Fibroblast of the aortic adventitia (primary cell): Measurements from ENCODE around the gene UBE2U. TPM values are rescaled to one million over a fixed set of nuclear protein-coding genes. Genes with fewer than 3 reads are reported as not detected.

Source experiments
- DNase-seq: peaks from one replicate; pipeline ENCODE4 v3.0.0-alpha.2; 2010; ENCODE audit warnings: low read depth
- H3K4me3 ChIP-seq: 2 replicates; pipeline ENCODE4 v1.5.1; 2011; ENCODE audit warnings: low read depth, mild to moderate bottlenecking, control low read depth, low read length, moderate library complexity
- total RNA-seq: library from RNA; depleted of rRNA; stranded (reverse); fragments of >200 nt; gene quantifications from 2 replicates; pipeline ENCODE4 v1.2.3, GENCODE V29; 2012; ENCODE audit warnings: low replicate concordance
- TF ChIP-seq, protein P1 (sequence below): IDR thresholded peaks from 2 replicates; pipeline ENCODE4 v1.5.1; 2011; ENCODE audit warnings: mild to moderate bottlenecking, low read length, control low read depth, inconsistent platforms; ENCODE audit not compliant: insufficient read depth

Gene UBE2U
- total RNA-seq, 1 donor, result not detected

DNA sequence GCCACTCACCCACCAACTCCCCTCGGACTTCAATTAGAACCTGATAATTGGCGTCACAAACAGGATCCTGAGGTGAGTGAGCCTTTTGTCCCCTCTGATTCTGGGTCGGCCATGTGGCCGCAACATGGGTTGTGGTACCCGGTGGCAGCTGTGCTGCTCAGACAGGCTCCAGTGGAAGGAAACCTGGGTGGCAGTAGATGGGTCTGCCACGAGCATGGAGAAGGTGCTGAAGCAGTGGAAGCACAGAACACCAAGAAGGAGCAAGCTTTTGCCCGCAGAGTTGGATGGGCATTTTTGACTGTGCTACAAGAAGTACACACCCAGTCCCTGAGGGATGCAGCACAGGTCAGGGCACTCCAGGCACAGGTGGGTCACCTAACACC, 16.5 kb upstream of the UBE2U start:
- H3K4me3 ChIP-seq, result no peak overlapping the region
- TF ChIP-seq, protein P1, sequence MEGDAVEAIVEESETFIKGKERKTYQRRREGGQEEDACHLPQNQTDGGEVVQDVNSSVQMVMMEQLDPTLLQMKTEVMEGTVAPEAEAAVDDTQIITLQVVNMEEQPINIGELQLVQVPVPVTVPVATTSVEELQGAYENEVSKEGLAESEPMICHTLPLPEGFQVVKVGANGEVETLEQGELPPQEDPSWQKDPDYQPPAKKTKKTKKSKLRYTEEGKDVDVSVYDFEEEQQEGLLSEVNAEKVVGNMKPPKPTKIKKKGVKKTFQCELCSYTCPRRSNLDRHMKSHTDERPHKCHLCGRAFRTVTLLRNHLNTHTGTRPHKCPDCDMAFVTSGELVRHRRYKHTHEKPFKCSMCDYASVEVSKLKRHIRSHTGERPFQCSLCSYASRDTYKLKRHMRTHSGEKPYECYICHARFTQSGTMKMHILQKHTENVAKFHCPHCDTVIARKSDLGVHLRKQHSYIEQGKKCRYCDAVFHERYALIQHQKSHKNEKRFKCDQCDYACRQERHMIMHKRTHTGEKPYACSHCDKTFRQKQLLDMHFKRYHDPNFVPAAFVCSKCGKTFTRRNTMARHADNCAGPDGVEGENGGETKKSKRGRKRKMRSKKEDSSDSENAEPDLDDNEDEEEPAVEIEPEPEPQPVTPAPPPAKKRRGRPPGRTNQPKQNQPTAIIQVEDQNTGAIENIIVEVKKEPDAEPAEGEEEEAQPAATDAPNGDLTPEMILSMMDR, result no peak
- no peak for DNase-seq

DNA sequence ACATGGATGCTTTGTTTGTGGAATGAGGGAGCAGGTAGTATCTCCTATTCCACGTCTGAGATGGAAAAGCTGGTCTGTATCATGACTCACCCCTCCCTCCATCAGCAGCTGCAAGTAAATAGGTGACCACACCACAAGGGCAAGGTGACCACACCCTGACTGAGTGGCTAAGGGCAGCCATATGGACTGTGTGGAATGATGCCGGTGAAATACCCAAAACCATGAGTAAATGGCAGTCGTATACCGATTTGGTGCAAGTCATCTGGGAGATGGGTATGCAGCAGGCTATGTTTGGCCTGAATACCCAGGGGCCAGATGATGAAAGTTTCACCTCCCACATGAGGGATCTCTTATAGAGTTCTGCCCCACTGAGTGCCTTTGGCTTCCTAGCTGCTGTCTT, 15.8 kb upstream of the UBE2U start:
- no peak for DNase-seq
- TF ChIP-seq, protein P1, result no peak
- no peak overlapping the region for H3K4me3 ChIP-seq

DNA sequence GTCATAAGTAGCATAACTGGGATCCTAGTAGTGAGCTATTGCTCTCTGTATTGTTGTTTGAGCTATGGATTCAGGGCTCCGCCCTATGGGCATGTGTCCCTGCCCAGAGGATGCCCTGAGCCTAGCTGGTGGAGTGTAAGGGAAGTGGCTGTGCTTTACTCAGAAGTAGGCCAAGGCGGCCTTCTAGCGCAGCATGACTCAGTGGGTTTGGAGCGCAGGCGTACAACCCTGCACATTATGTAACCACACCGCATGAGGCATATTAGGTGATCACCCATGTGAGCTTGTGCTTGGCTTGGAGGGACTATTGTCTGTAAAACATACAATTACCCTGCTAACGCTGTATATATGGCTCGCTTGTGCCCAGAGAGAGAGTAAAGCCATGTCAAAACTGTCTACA, 11.1 kb upstream of the UBE2U start:
- no peak overlapping the region for H3K4me3 ChIP-seq
- no peak for DNase-seq
- TF ChIP-seq, protein P1, result no peak

DNA sequence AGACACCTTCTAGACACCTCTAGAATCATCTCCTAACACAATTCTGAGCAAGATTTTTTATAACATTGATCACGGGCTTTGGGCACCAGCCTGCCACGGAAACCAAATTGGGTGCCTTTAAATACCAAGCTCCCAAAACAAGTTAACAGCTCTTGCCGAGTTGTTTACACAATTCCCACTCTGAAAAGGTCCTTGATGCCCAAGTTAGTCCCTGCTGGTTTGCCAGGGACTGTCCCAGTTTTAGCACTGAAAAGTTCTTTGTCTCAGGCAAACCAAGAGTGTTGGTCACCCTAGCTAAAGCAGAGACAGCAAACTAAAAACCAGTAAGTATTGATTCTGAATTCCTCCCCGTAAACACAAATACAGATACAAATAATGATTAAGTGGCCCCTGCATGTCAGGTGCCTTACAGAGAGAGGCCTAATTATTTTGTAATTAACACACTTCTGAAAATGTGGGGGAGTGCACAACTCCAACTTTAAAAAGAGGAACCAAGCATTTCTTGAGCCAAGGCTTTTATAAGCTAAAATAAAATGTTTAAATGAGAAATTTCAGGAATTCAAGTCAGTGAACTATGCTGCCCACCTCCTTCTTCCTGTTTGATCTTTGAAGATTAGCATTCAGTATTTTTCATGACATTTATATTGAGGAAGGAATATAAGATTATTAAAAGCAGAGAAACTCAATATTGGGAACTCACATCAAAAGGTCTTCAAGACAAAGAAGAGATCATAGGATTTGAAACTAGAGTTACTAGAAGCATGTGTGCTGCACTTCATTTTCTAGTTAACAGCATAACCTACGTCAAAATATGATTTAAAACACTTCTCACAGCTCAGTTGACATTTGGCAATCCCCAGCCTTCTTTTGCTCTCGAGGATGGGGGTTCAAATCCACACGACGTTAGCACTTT, 9.0 kb upstream of the UBE2U start:
- DNase-seq, result no peak
- TF ChIP-seq, protein P1, result no peak
- no peak overlapping the region for H3K4me3 ChIP-seq

DNA sequence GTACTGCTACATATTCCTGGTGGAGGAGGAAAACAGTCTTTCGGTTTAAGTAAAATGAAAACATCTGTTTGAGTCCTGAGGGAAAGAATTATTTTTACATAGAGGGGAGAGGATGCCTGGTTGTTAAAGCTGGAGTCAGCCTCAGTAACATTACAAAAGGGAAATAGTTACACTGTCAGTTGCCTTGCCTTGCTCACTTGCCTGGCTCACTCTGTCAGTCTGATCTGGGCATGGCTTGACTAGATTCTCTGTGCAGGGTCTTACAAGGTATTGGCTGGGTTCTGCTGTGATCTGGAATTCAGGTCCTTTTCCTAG, 8.4 kb upstream of the UBE2U start:
- TF ChIP-seq, protein P1, result no peak
- DNase-seq, result peak; percentile 44

DNA sequence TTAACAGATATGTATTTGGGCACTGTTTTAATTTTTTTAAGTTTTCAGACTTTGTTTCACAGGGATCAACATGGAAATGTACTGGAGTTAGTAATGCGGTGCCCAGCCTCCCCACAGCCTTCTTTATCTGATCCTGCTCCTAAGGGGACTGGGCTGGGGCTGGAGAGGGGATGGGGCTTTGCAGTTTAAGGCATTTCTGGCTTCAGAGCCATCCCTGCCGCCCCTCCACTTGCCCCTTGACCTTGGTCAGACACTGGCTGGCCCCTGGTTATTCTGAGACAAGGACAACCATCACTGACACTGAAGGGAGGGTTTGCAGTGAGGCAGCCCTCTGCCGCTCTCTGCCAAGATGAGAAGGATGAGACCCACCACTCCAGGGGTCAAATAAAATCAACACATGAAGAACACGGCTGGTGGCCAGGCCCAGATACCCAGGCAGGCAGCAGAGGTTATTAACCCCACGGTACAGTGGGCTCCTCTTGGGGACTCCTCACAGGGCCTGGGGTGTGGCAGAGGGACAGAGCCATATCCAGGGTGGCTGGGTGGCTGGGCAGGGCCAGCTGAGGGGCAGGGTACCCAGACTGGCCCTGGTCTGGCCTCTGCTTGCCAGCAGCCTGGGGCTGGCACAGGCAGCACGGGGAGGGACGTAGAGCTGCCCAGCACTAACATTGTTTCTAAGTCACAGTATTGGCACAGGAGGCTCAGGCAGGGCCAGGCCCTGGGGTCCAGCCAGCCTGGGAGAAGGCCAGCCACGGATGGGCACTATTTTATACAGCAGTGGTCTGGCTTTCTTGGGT, 7.2 kb upstream of the UBE2U start:
- TF ChIP-seq, protein P1, result no peak
- no peak for DNase-seq
- H3K4me3 ChIP-seq, result no peak overlapping the region

More for the DNA sequence above, 8.4 kb upstream of the UBE2U start:
- no peak overlapping the region for H3K4me3 ChIP-seq
